ENCODE measurements around the gene USP32.

The USP32 gene

GRCh38 chr17:60154616-60155426, 237.1 kb downstream of the USP32 start:
- no peak for DNase-seq (ENCODE audit: low read depth)

- DNase-seq (ENCODE audit: low read depth), result no peak
Measured at GRCh38 chr17:60153606-60154390, 238.1 kb downstream of the USP32 start.

- DNase-seq (ENCODE audit: low read depth), result no peak
Measured at GRCh38 chr17:60151355-60151754, 240.6 kb downstream of the USP32 start.

DNA sequence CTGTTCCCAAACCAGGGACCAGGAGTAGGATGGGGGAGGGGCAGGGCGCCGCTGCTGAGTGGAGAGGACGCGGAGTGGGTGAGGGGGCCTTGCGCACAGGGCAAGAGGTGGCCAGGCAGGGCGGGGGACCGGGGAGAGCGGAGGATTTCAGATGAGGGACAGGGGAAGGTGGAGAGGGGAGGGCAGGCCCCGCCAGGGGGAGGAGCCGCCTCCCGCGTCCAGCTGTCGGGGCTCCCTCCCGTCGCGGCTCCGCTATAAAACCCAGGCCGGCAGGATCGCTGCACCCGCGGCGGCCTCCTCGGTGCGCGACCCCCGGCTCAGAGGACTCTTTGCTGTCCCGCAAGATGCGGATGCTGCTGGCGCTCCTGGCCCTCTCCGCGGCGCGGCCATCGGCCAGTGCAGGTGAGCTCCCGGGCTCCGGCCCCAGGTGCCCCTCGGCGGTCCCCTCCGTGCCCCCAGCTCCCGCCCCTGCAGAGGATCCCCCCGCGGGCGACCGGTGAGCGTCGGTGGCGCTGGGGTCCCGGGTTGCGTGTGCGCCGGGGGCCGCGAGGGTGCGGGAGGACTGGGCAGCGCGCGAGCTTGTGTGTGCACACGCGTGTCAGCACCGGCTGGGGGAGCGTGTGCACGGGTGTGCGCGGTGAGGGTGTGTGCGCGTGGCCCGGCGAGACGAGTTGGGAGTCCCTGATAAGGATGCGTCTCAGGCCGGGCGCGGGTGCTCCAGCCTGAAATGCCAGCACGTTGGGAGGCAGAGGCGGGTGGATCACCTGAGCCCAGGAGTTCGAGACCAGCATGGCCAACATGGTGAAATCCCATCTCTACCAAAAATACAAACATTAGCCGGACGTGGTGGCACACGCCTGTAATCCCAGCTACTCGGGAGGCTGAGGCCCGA, 242.0 kb downstream of the USP32 start, which contains the start of gene CA4:
Gene CA4 (plus strand): TSS at position 283 of the 892 bp plus-strand sequence. CDS start 62 bp downstream, at position 345.
- DNase-seq (ENCODE audit: low read depth), result no peak

DNA sequence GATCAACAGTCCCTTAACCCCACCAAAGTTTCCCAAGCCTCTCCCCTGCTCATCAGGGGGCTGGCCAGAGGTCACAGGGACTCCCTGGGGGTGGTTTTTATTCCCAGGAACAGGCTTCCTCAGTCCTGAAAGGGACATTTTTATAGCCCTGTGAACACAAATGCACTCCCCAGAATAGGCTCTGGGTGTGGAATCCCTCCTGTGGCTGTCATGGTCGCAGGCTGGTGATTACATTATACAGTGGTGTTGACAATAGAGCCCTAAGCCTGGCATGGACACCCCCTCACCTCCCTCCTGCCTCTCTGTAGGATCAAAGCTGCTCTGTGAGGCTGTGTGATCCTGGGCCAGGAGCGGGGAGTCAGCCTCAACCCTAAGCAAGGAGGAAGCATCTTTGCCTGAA, 243.6 kb downstream of the USP32 start:
- DNase-seq (ENCODE audit: low read depth), result no peak

GRCh38 chr17:60147553-60148223, 244.2 kb downstream of the USP32 start:
- no peak for DNase-seq (ENCODE audit: low read depth)

DNA sequence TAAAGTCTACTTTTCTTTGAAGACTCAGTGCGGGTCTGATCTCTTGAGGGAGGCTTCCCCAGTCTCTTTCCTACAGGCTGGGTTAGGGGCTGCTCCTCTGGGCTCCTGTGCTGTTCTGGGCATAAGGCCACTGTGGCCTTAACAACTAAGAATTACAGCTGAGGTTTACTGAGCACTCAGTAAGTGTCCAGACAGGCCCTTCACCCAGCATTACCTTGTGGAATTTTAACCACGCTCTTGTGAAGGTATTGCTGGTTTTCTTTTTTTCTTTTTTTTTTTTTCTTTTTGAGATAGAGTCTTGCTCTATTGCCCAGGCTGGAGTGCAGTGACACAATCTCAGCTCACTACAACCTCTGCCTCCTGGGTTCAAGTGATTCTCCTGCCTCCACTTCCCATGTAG, 245.7 kb downstream of the USP32 start:
- DNase-seq (ENCODE audit: low read depth), result no peak

DNA sequence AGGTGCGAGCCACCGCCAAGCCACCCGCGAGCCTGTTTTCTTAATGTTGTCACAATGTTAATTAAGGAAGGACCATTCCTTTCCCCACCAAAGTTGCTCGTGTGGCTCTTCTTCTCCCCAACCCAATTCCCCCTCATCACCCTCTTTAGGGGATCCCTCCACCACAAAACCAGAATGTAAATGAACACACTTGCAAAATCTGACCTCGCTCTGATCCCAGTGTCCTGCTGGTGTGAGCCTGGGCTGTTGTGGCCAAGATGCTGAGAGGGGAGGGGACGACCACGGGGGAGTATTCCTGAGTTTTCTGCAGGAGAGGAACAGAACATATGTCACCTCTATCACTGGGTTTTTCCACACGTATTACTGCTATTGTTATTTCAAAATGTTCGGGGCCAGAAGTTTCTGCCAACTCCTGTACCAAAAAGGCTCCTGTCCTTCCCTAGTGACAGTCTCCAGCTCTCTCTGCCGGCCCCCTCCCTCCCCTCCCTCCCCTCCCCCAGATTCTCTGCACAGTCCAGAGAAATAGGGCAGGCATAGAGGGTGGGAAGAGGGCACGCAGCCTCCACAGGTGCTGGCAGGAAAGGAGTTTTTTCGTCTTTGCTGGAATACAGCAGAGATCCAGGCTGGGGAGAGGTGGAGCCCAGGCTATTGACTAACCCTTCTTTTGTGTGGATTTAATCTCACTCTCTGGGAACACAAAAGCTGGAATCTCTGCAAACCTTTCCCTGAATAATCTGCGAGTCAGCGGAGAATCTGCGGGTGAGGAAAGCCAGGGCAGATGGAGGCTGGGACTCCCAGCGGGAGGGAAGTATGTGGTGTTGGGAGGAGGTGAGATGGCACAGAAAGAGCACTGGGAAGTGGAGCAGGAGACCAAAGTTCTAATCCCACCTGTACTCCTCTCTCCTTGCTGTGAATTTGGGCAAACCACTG, 246.7 kb downstream of the USP32 start:
- DNase-seq (ENCODE audit: low read depth), result no peak

GRCh38 chr17:60142872-60143499, 248.9 kb downstream of the USP32 start:
- peak; percentile 62 for DNase-seq (ENCODE audit: low read depth)

DNA sequence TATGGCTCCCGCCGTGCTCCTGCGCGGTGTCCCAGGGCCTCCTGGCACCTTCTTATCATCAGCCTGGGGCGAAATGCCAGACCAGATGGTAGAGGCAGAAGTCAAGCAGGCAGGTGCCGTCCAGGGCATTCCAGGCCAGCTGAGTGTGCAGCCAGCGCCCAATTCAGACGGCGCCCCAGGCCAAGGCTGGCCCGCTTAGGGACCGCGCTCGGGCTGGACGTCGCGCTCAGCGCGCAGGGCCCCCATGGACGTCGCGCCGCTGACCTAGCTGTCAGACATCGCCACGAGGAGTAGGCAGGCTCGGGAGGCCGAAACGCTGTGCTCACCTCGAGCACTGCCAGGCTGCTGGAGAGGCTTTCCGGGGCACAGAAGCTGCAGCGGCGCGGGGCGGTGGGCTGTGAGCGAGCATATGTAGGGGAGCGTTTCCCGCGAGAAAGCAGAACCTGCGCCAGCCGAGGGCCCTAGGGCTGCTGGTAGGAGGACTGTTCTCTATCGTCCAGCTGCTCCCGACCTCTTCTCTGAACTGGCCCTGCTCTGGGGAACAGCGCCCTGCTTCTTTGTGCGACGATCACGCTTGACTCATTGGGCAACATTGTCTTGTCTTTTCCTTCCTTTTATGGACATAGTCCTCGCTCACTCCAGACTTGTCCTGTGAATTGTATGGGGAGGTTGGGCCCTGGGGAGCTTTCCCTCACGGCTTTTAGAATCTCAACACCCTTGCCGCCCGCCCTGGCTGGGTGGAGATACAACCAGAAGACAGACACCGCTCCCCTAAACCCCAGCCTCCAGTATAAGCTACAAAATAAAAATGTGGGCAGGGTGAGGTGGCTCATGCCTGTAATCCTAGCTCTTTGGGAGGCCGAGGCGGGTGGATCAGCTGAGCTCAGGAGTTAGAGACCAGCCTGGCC, 250.6 kb downstream of the USP32 start:
- no peak for DNase-seq (ENCODE audit: low read depth)

GRCh38 chr17:60139438-60140285, 252.3 kb downstream of the USP32 start:
- peak; percentile 55 for DNase-seq (ENCODE audit: low read depth)

- DNase-seq (ENCODE audit: low read depth), result no peak
Measured at GRCh38 chr17:60138769-60139437, 253.0 kb downstream of the USP32 start.

DNA sequence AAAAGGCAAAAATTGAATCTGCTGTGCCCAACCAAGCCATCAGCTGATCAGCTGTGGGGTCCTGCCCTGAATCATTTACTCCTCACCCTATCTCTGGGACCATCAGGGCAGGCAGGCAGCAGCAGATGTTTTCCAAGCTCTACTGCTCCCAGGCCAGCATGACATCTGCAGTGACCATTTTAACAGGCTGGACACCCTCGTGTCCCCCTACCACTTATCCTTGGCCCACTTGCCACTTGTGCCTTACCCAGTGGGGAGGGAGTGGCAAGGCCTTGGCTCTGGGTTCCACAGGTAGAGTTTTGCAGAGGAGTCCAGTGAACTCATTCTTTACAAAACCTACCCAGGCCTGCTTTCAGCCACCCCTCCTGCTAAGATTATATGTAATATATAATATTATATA, 254.2 kb downstream of the USP32 start:
- no peak for DNase-seq (ENCODE audit: low read depth)

- DNase-seq (ENCODE audit: low read depth), result no peak
Measured at GRCh38 chr17:60135951-60136666, 255.8 kb downstream of the USP32 start.

DNA sequence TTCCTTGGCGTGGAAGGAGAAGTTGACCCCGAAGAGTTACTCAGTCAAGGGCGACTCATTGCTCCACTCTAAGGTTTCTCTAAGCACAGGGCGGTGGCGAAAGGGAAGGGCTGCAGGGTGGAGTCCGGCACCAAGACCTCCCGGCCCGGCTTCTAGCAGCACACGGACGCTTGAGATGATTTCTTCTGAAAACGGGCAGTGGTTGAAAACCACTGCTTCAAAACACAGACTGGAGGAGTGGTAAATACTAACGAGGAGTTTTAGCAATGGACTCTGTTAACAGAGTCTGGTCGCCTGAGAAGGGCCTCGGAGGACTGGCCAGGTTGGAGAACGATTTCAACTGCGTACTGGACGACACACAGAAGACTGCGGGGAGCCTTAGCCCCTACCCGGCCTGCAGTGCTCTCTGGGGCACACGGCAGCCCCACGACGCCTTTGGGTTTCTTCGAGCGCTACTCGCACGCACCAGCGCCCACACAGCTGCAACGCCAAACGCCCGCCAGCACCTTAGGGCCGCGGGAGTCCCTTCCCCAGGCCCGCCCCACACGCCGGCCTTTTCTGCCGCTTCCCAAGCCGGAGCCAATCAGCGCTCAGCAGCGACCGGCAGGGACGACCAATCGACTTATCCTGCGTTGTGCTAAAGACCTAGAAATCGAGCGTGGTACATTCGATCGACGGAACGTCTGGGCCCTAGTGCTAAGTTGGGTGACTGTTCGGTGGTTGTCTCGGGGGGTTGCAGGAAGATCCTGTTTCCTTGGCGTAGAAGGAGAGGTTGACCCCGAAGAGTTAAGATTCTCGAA, 256.6 kb downstream of the USP32 start:
- peak; percentile 64 for DNase-seq (ENCODE audit: low read depth)

All from T follicular helper cell (primary cell).